Activated effector memory CD4-positive, alpha-beta T cell treated with anti-CD3 and anti-CD28 coated beads, Interleukin-2, amount 50 U/mL, for 16 hours (primary cell): ENCODE results near the gene MED26.

Experiments
- DNase-seq: peaks from one replicate; pipeline ENCODE4 v3.0.0-alpha.2; 2020

MED26 gene

GRCh38 chr19:16649734-16650133 is 21.7 kb upstream of the MED26 start:
- no peak for DNase-seq

GRCh38 chr19:16645140-16645539 is 17.1 kb upstream of the MED26 start:
- no peak for DNase-seq

GRCh38 chr19:16641695-16642094 is 13.7 kb upstream of the MED26 start:
- DNase-seq, result no peak

GRCh38 chr19:16640951-16641350 is 12.9 kb upstream of the MED26 start:
- no peak for DNase-seq

- DNase-seq, result no peak
Measured at GRCh38 chr19:16638666-16639065, 10.7 kb upstream of the MED26 start.

GRCh38 chr19:16637535-16637934 is 9.5 kb upstream of the MED26 start:
- DNase-seq, result no peak

GRCh38 chr19:16631465-16631864 is 3.5 kb upstream of the MED26 start:
- no peak for DNase-seq

GRCh38 chr19:16628984-16629691 is 1.1 kb upstream of the MED26 start:
- DNase-seq, result no peak

- DNase-seq, result no peak
Measured at GRCh38 chr19:16627928-16628182, 149 bp downstream of the MED26 start.

- DNase-seq, result peak; percentile 66
Measured at GRCh38 chr19:16627193-16627927, 644 bp downstream of the MED26 start.

- peak; percentile 65 for DNase-seq
Measured at GRCh38 chr19:16626796-16627192, 1.2 kb downstream of the MED26 start.

GRCh38 chr19:16625163-16625958 is 2.6 kb downstream of the MED26 start:
- DNase-seq, result no peak

GRCh38 chr19:16624236-16624635 is 3.8 kb downstream of the MED26 start:
- DNase-seq, result no peak

- DNase-seq, result no peak
Measured at GRCh38 chr19:16623576-16623975, 4.4 kb downstream of the MED26 start.

GRCh38 chr19:16623066-16623465 is 4.9 kb downstream of the MED26 start:
- DNase-seq, result no peak

- DNase-seq, result no peak
Measured at GRCh38 chr19:16621165-16621800, 6.7 kb downstream of the MED26 start.

- no peak for DNase-seq
Measured at GRCh38 chr19:16620584-16620983, 7.4 kb downstream of the MED26 start.

GRCh38 chr19:16620018-16620417 is 8.0 kb downstream of the MED26 start:
- DNase-seq, result no peak

GRCh38 chr19:16619457-16619856 is 8.5 kb downstream of the MED26 start:
- DNase-seq, result no peak

GRCh38 chr19:16618248-16618647 is 9.8 kb downstream of the MED26 start:
- DNase-seq, result no peak

- DNase-seq, result no peak
Measured at GRCh38 chr19:16615808-16616207, 12.2 kb downstream of the MED26 start.

- no peak for DNase-seq
Measured at GRCh38 chr19:16614941-16615340, 13.1 kb downstream of the MED26 start.

GRCh38 chr19:16613841-16614240 is 14.2 kb downstream of the MED26 start:
- DNase-seq, result no peak

GRCh38 chr19:16612636-16613035 is 15.4 kb downstream of the MED26 start:
- no peak for DNase-seq
